ENCODE measurements around the gene CLCN6.
A peak's percentile ranks its signal among the peaks of the same experiment; 100 is the strongest.

Gene CLCN6

GRCh38 chr1:11779715-11780379 is 26.1 kb upstream of the CLCN6 start:
- no peak for DNase-seq (ENCODE audit: low read depth)

GRCh38 chr1:11780380-11781147 is 25.4 kb upstream of the CLCN6 start:
- no peak for DNase-seq (ENCODE audit: low read depth)

GRCh38 chr1:11781297-11781696 is 24.7 kb upstream of the CLCN6 start:
- DNase-seq (ENCODE audit: low read depth): no peak

- no peak for DNase-seq (ENCODE audit: low read depth)
These were observed 23.8 kb upstream of the CLCN6 start for GRCh38 chr1:11782127-11782708.

GRCh38 chr1:11783556-11783955 is 22.4 kb upstream of the CLCN6 start:
- no peak for DNase-seq (ENCODE audit: low read depth)

GRCh38 chr1:11784256-11784992 is 21.6 kb upstream of the CLCN6 start:
- DNase-seq (ENCODE audit: low read depth): no peak

GRCh38 chr1:11784993-11785769 is 20.8 kb upstream of the CLCN6 start:
- no peak for DNase-seq (ENCODE audit: low read depth)

GRCh38 chr1:11786168-11786567 is 19.8 kb upstream of the CLCN6 start:
- no peak for DNase-seq (ENCODE audit: low read depth)

DNA sequence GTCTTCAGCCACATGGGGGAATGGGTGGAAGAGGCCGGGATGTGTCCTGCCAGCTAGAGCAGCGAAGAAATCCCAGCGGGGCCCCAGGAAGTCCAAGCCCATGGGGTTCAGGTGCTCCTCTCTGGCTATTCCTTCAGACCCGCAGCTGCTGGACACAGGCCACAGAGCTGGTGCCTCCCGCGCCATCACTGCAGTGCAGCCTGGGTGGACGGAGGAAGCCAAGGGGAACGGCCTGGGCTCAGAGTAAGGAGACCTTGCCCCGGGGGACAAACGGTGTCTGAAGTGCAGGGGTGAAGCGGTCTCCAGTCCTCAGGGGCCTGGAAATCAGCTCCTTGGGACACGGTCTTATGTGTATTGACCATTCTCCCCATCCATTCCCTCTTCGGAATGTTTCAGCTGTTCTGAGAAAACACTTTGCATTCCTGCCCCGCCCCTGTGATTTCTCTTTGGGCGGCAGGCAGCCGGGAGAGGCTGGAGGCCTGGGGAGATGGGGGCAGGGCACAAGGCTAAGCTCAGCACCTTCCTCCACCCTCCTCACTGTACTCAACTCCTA is 18.7 kb upstream of the CLCN6 start:
- DNase-seq (ENCODE audit: low read depth): no peak

DNA sequence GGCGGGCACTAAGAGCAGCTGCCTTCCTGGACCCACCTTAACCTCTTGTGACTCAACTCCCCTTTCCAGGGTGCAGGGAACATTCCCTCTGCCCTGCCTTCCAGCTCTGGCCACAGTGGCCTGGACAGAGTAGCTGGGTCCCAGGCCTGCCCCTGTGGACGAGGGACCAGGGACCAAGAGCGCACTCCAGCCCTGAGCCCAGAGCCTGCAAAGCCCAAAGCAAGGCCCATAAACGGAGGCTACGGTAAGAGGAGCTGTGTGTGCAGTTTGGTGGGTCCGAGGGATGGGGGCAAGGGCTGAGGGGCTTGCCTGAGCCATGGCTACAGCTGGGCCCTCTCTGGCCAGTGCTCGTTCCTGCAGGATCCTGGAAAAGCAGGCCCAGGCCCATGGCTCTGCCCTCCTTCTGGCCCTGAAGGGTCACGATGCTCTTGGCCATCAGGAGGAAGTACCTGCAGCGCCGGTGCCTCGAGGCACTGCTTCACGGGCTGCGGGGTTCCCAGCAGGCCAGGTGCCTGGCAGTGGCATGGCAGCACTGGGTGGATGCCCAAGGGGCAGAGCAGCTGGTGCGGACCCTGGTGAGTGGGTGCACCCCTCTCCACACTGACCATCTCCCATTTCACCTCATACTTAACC is 18.1 kb upstream of the CLCN6 start:
- DNase-seq (ENCODE audit: low read depth): no peak

DNA sequence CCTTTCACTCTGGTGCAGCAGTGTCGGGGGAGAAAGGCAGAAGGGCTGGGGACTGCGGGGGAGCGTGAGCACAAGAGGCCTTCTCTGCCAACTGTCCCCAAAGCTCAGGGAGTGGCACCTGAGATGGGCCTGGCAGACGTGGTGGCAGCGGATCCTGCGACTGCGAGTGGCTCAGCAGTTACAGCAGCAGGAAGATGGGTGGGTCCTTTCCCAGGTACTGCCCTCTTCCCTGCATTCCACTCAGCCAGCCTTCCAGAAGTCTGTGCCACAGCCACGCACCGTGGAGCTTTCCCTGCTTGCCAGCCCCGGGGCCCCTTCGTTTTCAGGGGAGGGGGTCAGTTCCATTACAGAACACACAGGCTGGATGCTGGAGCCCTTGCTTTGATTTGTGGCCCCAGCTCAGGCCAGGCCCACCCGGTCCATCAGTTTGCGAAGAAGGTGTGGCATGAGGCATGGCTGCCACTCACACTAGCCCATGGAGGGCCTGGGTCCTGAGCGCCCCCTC is 17.4 kb upstream of the CLCN6 start:
- no peak for DNase-seq (ENCODE audit: low read depth)

- no peak for DNase-seq (ENCODE audit: low read depth)
These were observed 16.6 kb upstream of the CLCN6 start for GRCh38 chr1:11789126-11790067.

- DNase-seq (ENCODE audit: low read depth): no peak
These were observed 15.7 kb upstream of the CLCN6 start for GRCh38 chr1:11790101-11790879.

DNA sequence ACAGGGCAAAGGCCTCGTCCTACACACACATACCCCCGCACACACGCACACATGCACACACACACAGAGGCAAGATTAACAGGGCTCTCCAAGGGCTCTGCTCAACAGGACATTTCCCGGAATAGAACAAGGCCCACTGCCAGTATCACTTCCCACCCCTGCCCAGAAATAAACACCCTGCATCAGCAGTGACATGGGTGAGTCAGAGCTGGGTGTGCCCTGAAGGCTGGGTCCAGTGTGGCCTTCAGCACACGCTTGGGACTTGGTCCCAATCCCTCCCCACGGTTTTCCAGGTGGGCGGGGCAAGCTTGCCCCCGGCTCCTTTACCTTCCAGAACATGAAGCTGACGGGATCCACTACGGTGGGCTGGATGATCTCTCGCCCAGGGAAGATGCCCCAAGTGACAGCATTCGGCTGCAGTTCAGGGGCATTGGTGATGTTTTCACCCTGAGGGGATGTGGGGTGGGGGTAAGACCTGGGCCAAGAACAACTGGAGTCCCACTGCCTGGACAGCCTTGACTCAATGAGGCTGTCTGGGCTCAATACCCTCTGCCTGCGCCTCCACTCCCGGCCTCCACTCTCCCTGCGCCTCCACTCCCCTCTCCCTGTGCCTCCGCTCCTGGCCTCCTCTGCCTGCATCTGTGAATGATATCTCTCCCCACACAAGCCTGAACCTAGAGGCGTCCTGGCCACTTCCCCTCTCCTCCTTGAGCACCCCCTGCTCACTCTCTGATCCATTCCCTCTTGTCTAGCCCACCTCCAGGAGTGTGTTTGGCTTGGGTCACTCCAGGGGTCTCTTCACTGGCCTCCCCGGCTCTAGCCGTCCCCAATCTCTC is 14.9 kb upstream of the CLCN6 start:
- peak; percentile 95 for DNase-seq (ENCODE audit: low read depth)

- no peak for DNase-seq (ENCODE audit: low read depth)
These were observed 13.9 kb upstream of the CLCN6 start for GRCh38 chr1:11792106-11792505.

DNA sequence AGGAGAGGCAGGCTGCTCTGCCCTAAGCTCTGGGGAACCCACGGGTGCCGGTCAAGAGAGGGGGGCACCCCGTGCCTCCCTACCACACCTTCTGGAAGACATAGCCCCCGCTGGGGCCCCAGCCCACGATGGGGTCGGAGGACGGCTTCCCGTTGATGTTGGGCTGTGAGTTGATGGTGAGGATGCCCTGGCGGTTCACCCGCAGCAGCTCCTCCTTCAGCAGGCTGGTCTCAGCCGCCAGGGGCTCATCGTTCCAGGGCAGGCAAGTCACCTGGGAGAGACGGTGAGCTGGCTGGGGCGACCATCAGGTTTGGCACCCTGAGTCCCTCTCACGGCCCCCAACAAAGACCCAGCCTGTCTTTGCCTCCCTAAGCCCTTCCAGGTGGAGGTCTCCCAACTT is 12.2 kb upstream of the CLCN6 start:
- no peak for DNase-seq (ENCODE audit: low read depth)

- DNase-seq (ENCODE audit: low read depth): no peak
These were observed 11.3 kb upstream of the CLCN6 start for GRCh38 chr1:11794446-11795237.

All from stromal cell of bone marrow (primary cell).